Liver (tissue), 9 donors: ENCODE results near the gene DNAH8. TPM values are rescaled to one million over a fixed set of nuclear protein-coding genes. Genes with fewer than 3 reads are reported as not detected.
"Not testable (repeated sequence)": the region's sequence is repeated elsewhere in the genome, so short reads cannot be mapped to it uniquely, and the experiment has no call there.

Source experiments
- DNase-seq: peaks from one replicate; pipeline ENCODE4 v3.0.0-alpha.2; 2017; ENCODE audit warnings: low spot score
- H3K27ac ChIP-seq, 2 donors: one replicate each; pipeline ENCODE4 v1.7.0; 2013; ENCODE audit warnings: inconsistent platforms in 2 of 2, low read length in 2 of 2, control low read depth in 1 of 2, low read depth in 1 of 2, mild to moderate bottlenecking in 1 of 2
- H3K27me3 ChIP-seq, 4 donors: one replicate each; pipeline versions ENCODE4 v1.6.1 to v1.7.0; 2013; ENCODE audit warnings: low read length in 3 of 4, inconsistent platforms in 1 of 4, mild to moderate bottlenecking in 1 of 4, moderate library complexity in 1 of 4; ENCODE audit not compliant: control insufficient read depth in 4 of 4, insufficient read depth in 4 of 4
- H3K36me3 ChIP-seq, 4 donors: one replicate each; pipeline versions ENCODE4 v1.6.1 to v1.7.0; 2013; ENCODE audit warnings: low read length in 3 of 4, mild to moderate bottlenecking in 3 of 4, low read depth in 1 of 4, moderate library complexity in 1 of 4; ENCODE audit not compliant: control insufficient read depth in 4 of 4, insufficient read depth in 3 of 4
- H3K4me1 ChIP-seq, 4 donors: one replicate each; pipeline versions ENCODE4 v1.6.1 to v1.7.0; 2013; ENCODE audit warnings: low read length in 3 of 4, mild to moderate bottlenecking in 3 of 4, moderate library complexity in 1 of 4; ENCODE audit not compliant: control insufficient read depth in 4 of 4, insufficient read depth in 4 of 4
- H3K4me3 ChIP-seq, 3 donors: one replicate each; pipeline versions ENCODE4 v1.6.1 to v1.7.0; 2013; ENCODE audit warnings: low read length in 3 of 3, control low read depth in 1 of 3, low read depth in 1 of 3, mild to moderate bottlenecking in 1 of 3
- H3K9ac ChIP-seq, 2 donors: one replicate each; pipeline ENCODE4 v1.7.0; 2013; ENCODE audit warnings: low read length in 2 of 2, mild to moderate bottlenecking in 2 of 2, moderate library complexity in 2 of 2, control low read depth in 1 of 2, low read depth in 1 of 2
- H3K9me3 ChIP-seq, 4 donors: one replicate each; pipeline versions ENCODE4 v1.6.1 to v1.7.0; 2013; ENCODE audit warnings: low read length in 3 of 4; ENCODE audit not compliant: control insufficient read depth in 4 of 4
- CTCF ChIP-seq: fragments of 150-350 bp; IDR thresholded peaks from 2 replicates; pipeline ENCODE4 v1.5.1; 2017; ENCODE audit warnings: improper control_type of control experiment, low read depth, low read length; ENCODE audit not compliant: missing input control
- EGR1 ChIP-seq, 2 donors: IDR thresholded peaks; 2 replicates each; pipeline ENCODE4 v1.6.1; 2016 to 2018; ENCODE audit warnings: antibody characterized with exemption in 2 of 2, low read depth in 2 of 2
- FOXA1 ChIP-seq: IDR thresholded peaks from 2 replicates; pipeline ENCODE4 v1.6.1; 2016; ENCODE audit warnings: antibody characterized with exemption
- FOXA2 ChIP-seq: IDR thresholded peaks from 2 replicates; pipeline ENCODE4 v1.6.1; 2016; ENCODE audit warnings: antibody characterized with exemption
- GABPA ChIP-seq, 2 donors: IDR thresholded peaks in 1 of 2; conservative IDR thresholded peaks in 1 of 2; 2 replicates each; pipeline ENCODE4 v1.6.1; 2016; ENCODE audit warnings: antibody characterized with exemption in 2 of 2, mild to moderate bottlenecking in 1 of 2, moderate library complexity in 1 of 2
- HNF4A ChIP-seq, 2 donors: conservative IDR thresholded peaks; 2 replicates each; pipeline ENCODE4 v1.6.1; 2016; ENCODE audit warnings: antibody characterized with exemption in 2 of 2, mild to moderate bottlenecking in 2 of 2
- NR2F2 ChIP-seq: IDR thresholded peaks from 2 replicates; pipeline ENCODE4 v1.6.1; 2016; ENCODE audit warnings: antibody characterized with exemption
- RAD21 ChIP-seq, 2 donors: IDR thresholded peaks; 2 replicates each; pipeline ENCODE4 v1.6.1; 2016; ENCODE audit warnings: antibody characterized with exemption in 2 of 2, mild to moderate bottlenecking in 2 of 2
- RXRA ChIP-seq, 2 donors: IDR thresholded peaks; 2 replicates each; pipeline ENCODE4 v1.6.1; 2017 to 2018; ENCODE audit warnings: antibody characterized with exemption in 2 of 2, mild to moderate bottlenecking in 1 of 2
- SP1 ChIP-seq: IDR thresholded peaks from 2 replicates; pipeline ENCODE4 v1.6.1; 2018; ENCODE audit warnings: antibody characterized with exemption, mild to moderate bottlenecking
- TAF1 ChIP-seq: conservative IDR thresholded peaks from 2 replicates; pipeline ENCODE4 v1.6.1; 2016; ENCODE audit warnings: antibody characterized with exemption, mild to moderate bottlenecking
- ZBTB33 ChIP-seq: IDR thresholded peaks from 2 replicates; pipeline ENCODE4 v1.6.1; 2016; ENCODE audit warnings: antibody characterized with exemption
- WGBS: extraction: QIAGEN DNeasy Blood & Tissue Kit; methylation state at CpG from one replicate; pipeline ENCODE4 v1.1.7; 2013; 5-methylcytosine and 5-hydroxymethylcytosine counted together
- polyA plus RNA-seq, 2 donors: library from polyadenylated mRNA; stranded (reverse) in 1 of 2; unstranded in 1 of 2; fragments of 200-250 nt in 1 of 2; fragments of >200 nt in 1 of 2; fragmentation: Nextera tagmentation in 1 of 2; extraction: Ambion mirVana in 1 of 2; gene quantifications; one replicate each; pipeline versions ENCODE4 v1.2.1 to v1.2.3, GENCODE V29; 2013 to 2015
- total RNA-seq, 2 donors: library from RNA; depleted of rRNA; stranded (reverse); fragments of >200 nt; gene quantifications; one replicate each; pipeline ENCODE4 v1.2.3, GENCODE V29; 2014
- TF ChIP-seq, protein P1 (sequence below): IDR thresholded peaks from 2 replicates; pipeline ENCODE4 v1.6.1; 2016; ENCODE audit warnings: antibody characterized with exemption
- TF ChIP-seq, protein P2 (sequence below): IDR thresholded peaks from 2 replicates; pipeline ENCODE4 v1.6.1; 2016; ENCODE audit warnings: antibody characterized with exemption, mild to moderate bottlenecking
- donor health status: healthy.
- donor health status: healthy.
- donor health status: healthy.
- donor health status: healthy.
- donor health status: healthy.

The DNAH8 gene
- total and polyA plus RNA-seq, 4 donors, result under 0.01 to 0.05 TPM; not detected in 2

GRCh38 chr6:38915205-38915925, 200.3 kb downstream of the DNAH8 start:
- H3K9ac ChIP-seq, result no peak overlapping the region
- no peaks in the 10 kb centered on the region for H3K36me3 ChIP-seq
- TF ChIP-seq HNF4A (conservative IDR thresholded peaks at IDR 0.05), result no peak
- TF ChIP-seq FOXA1, result no peak
- no peak for TF ChIP-seq GABPA (IDR thresholded peaks at IDR 0.05 in 1 of 2, conservative IDR thresholded peaks at IDR 0.05 in 1 of 2)
- no peak for TF ChIP-seq EGR1 (IDR thresholded peaks at IDR 0.05; ENCODE audit: low read depth in 2 of 2)
- TF ChIP-seq TAF1, result no peak
- no peak for TF ChIP-seq NR2F2
- TF ChIP-seq CTCF, result no peak
- no peak for TF ChIP-seq FOXA2
- no peak for TF ChIP-seq RAD21 (IDR thresholded peaks at IDR 0.05)
- no peak for TF ChIP-seq ZBTB33
- TF ChIP-seq, protein P1, sequence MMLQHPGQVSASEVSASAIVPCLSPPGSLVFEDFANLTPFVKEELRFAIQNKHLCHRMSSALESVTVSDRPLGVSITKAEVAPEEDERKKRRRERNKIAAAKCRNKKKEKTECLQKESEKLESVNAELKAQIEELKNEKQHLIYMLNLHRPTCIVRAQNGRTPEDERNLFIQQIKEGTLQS, result no peak
- TF ChIP-seq SP1, result no peak
- TF ChIP-seq RXRA (IDR thresholded peaks at IDR 0.05), result no peak
- TF ChIP-seq, protein P2, sequence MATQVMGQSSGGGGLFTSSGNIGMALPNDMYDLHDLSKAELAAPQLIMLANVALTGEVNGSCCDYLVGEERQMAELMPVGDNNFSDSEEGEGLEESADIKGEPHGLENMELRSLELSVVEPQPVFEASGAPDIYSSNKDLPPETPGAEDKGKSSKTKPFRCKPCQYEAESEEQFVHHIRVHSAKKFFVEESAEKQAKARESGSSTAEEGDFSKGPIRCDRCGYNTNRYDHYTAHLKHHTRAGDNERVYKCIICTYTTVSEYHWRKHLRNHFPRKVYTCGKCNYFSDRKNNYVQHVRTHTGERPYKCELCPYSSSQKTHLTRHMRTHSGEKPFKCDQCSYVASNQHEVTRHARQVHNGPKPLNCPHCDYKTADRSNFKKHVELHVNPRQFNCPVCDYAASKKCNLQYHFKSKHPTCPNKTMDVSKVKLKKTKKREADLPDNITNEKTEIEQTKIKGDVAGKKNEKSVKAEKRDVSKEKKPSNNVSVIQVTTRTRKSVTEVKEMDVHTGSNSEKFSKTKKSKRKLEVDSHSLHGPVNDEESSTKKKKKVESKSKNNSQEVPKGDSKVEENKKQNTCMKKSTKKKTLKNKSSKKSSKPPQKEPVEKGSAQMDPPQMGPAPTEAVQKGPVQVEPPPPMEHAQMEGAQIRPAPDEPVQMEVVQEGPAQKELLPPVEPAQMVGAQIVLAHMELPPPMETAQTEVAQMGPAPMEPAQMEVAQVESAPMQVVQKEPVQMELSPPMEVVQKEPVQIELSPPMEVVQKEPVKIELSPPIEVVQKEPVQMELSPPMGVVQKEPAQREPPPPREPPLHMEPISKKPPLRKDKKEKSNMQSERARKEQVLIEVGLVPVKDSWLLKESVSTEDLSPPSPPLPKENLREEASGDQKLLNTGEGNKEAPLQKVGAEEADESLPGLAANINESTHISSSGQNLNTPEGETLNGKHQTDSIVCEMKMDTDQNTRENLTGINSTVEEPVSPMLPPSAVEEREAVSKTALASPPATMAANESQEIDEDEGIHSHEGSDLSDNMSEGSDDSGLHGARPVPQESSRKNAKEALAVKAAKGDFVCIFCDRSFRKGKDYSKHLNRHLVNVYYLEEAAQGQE, result no peak
- H3K27me3 ChIP-seq, result no peaks in the 10 kb centered on the region
- H3K4me1 ChIP-seq, result peaks cover 0 to under 1% (median 0%) of the 10 kb centered on the region in 4 donors
- DNase-seq, result no peak
- no peaks in the 10 kb centered on the region for H3K9me3 ChIP-seq
- no peak overlapping the region for H3K27ac ChIP-seq
- no peak overlapping the region for H3K4me3 ChIP-seq
- WGBS, result 95% methylated on average over 2 of the region's 2 CpGs

DNA sequence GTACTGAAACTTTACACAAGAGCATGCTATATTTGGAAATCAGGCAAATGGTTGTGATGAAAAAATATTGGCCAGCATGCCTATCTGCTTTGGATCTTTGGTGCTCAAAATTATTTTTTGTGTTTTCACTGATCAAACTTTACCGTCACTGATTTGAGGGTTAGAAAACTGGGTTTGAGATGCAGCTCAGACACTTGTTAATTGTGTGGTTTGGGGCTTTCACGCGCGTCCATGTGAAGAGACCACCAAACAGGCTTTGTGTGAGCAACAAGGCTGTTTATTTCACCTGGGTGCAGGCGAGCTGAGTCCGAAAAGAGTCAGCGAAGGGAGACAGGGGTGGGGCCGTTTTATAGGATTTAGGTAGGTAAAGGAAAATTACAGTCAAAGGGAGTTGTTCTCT, 206.4 kb downstream of the DNAH8 start:
- DNase-seq, H3K4me1 ChIP-seq, H3K27ac ChIP-seq, H3K4me3 ChIP-seq, H3K27me3 ChIP-seq, H3K9ac ChIP-seq, H3K36me3 ChIP-seq, H3K9me3 ChIP-seq: not testable (repeated sequence)
- 83% methylated on average over 8 of the region's 8 CpGs for WGBS
